SK-N-MC (cell line): Measurements from ENCODE around the gene KCNC4.

ENCODE experiments used
- EZH2 ChIP-seq: fragments of 200-600 bp; sonication (generic); IDR thresholded peaks from one replicate; pipeline ENCODE4 v1.6.1; 2017; ENCODE audit warnings: antibody characterized with exemption
- FOXP2 ChIP-seq: optimal IDR thresholded peaks from 2 replicates; pipeline ENCODE3; 2011; ENCODE audit warnings: mild to moderate bottlenecking, moderate library complexity; ENCODE audit not compliant: insufficient read depth; ENCODE audit errors: extremely low read length, control extremely low read depth
- POLR2AphosphoS5 ChIP-seq: IDR thresholded peaks from 2 replicates; pipeline ENCODE4 v1.6.1; 2012; ENCODE audit warnings: mild to moderate bottlenecking, low read depth, low read length, borderline replicate concordance

GRCh38 chr1:110209715-110210603 lies at the start of gene KCNC4:
- TF ChIP-seq POLR2AphosphoS5 (0 out of 2 replicates have a peak, but pooled peaks have one; percentile 28), EZH2 (no peak), FOXP2 (no peak)
